Measurements from ENCODE around the gene ELMO1. TPM values are rescaled to one million over a fixed set of nuclear protein-coding genes. Genes with fewer than 3 reads are reported as not detected.
A peak's percentile ranks its signal among the peaks of the same experiment; 100 is the strongest.

Gene ELMO1
- total RNA-seq, 4 donors from 2014 or later, result 31.1 to 42.9 (median 38.7) TPM

- intact Hi-C loops (cut with DNase I), result no loop called here
- Histone ChIP-seq H3K9me3 (no peaks in the 10 kb centered on the region), H3K27me3 (no peaks in the 10 kb centered on the region), H3K36me3 (no peaks in the 10 kb centered on the region), H3K27ac (replicated peaks in 1 of 4) (peak overlapping the region; percentile 59 to 75 (median 70)), H3K4me3 (no peak overlapping the region), H3K4me1 (peaks cover 27 to 58% (median 40%) of the 10 kb centered on the region in 4 donors)
- 52% methylated on average over 11 of the region's 11 CpGs for WGBS
- TF ChIP-seq POLR2AphosphoS5 (IDR thresholded peaks at IDR 0.05) (peak; percentile 68 to 70), POLR2A (IDR thresholded peaks at IDR 0.05; ENCODE audit: low read depth) (no peak)
- DNase-seq (ENCODE audit: extremely low spot score), result peak; percentile 94
These were observed 94.0 kb downstream of the ELMO1 start for GRCh38 chr7:37354656-37355131.

- Histone ChIP-seq H3K27ac (replicated peaks in 1 of 4) (peak overlapping the region; percentile 59 to 75 (median 70)), H3K27me3 (no peaks in the 10 kb centered on the region), H3K4me1 (peaks cover 27 to 58% (median 40%) of the 10 kb centered on the region in 4 donors), H3K9me3 (no peaks in the 10 kb centered on the region), H3K4me3 (no peak overlapping the region), H3K36me3 (no peaks in the 10 kb centered on the region)
- TF ChIP-seq EP300 (IDR thresholded peaks at IDR 0.05) (no peak), POLR2AphosphoS5 (IDR thresholded peaks at IDR 0.05) (no peak), POLR2A (IDR thresholded peaks at IDR 0.05; ENCODE audit: low read depth) (no peak)
- TF ChIP-seq, protein P1, sequence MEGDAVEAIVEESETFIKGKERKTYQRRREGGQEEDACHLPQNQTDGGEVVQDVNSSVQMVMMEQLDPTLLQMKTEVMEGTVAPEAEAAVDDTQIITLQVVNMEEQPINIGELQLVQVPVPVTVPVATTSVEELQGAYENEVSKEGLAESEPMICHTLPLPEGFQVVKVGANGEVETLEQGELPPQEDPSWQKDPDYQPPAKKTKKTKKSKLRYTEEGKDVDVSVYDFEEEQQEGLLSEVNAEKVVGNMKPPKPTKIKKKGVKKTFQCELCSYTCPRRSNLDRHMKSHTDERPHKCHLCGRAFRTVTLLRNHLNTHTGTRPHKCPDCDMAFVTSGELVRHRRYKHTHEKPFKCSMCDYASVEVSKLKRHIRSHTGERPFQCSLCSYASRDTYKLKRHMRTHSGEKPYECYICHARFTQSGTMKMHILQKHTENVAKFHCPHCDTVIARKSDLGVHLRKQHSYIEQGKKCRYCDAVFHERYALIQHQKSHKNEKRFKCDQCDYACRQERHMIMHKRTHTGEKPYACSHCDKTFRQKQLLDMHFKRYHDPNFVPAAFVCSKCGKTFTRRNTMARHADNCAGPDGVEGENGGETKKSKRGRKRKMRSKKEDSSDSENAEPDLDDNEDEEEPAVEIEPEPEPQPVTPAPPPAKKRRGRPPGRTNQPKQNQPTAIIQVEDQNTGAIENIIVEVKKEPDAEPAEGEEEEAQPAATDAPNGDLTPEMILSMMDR (IDR thresholded peaks at IDR 0.05), result no peak
- 64% methylated on average over 5 of the region's 5 CpGs for WGBS
- intact Hi-C loops (cut with DNase I), result no loop called here
- DNase-seq (ENCODE audit: extremely low spot score), result no peak
These were observed 94.6 kb downstream of the ELMO1 start for GRCh38 chr7:37353949-37354655.

DNA sequence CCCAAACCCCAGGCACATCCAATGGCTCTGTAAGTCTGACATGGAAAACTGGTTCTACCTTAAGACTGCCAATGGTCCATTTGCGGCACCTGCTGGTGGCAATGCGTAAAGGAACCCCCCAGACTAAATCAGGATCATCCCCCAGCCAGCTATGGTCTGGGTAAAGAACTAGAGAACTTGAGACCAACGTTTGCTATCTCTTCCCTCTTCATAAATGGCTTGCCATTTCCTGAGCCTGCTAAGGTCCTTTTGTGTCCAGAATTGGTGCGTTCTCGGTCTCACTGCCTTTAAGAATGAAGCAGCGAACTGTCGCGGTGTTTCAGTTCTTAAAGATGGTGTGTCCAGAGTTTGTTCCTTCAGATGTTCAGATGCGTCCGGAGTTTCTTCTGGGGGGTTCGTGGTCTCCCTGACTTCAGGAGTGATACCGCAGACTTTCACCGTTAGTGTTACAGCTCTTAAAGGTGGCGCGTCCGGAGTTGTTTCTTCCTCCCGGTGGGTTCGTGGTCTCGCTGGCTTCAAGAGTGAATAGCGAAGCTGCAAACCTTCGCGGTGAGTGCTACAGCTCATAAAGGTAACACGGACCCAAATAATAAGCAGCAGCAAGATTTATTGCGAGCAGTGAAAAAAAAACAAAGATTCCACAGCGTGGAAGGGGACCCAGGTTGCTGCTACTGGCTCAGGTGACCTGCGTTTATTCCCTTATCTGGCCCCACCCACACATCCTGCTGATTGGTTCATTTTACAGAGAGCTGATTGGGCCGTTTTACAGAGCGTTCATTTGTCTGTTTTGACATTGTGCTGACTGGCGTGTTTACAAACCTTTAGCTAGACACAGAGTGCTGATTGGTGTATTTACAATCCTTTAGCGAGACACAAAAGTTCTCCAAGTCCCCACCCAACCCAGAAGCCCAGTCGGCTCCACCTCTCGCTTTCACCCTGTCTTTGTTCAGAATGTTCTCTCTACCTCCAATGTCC lies 95.4 kb downstream of the ELMO1 start:
- Histone ChIP-seq H3K9me3 (no peaks in the 10 kb centered on the region), H3K4me1 (peaks cover 27 to 54% (median 40%) of the 10 kb centered on the region in 4 donors), H3K36me3 (no peaks in the 10 kb centered on the region), H3K27me3 (no peaks in the 10 kb centered on the region), H3K4me3 (peak overlapping the region; percentile 18 to 40 (median 23)), H3K27ac (replicated peaks in 1 of 4) (peak overlapping the region; percentile 59 to 75 (median 70))
- no peak for DNase-seq (ENCODE audit: extremely low spot score)
- intact Hi-C loops (cut with DNase I), result no loop called here
- 83% methylated on average over 32 of the region's 32 CpGs for WGBS
- TF ChIP-seq, protein P1 (IDR thresholded peaks at IDR 0.05), result peak in 2 of 3 experiments; percentile 19 to 24
- no peak for TF ChIP-seq EP300 (IDR thresholded peaks at IDR 0.05)
- no peak for TF ChIP-seq POLR2A (IDR thresholded peaks at IDR 0.05; ENCODE audit: low read depth)

GRCh38 chr7:37352251-37352880 lies 96.3 kb downstream of the ELMO1 start:
- H3K9me3 ChIP-seq, result no peaks in the 10 kb centered on the region
- H3K36me3 ChIP-seq, result no peaks in the 10 kb centered on the region
- intact Hi-C loops (cut with DNase I), result no loop called here
- 83% methylated on average over 13 of the region's 13 CpGs for WGBS
- no peak for DNase-seq (ENCODE audit: extremely low spot score)
- no peaks in the 10 kb centered on the region for H3K27me3 ChIP-seq
- peak overlapping the region in 1 of 4 donors; percentile 27 for H3K4me3 ChIP-seq
- H3K27ac ChIP-seq (replicated peaks in 1 of 4), result peak overlapping the region in 2 of 4 donors; percentile 3 to 75
- TF ChIP-seq, protein P1 (IDR thresholded peaks at IDR 0.05), result no peak
- no peak for TF ChIP-seq POLR2AphosphoS5 (IDR thresholded peaks at IDR 0.05)
- no peak for TF ChIP-seq EP300 (IDR thresholded peaks at IDR 0.05)
- TF ChIP-seq POLR2A (IDR thresholded peaks at IDR 0.05; ENCODE audit: low read depth), result no peak
- peaks cover 21 to 54% (median 38%) of the 10 kb centered on the region in 4 donors for H3K4me1 ChIP-seq
